Spleen (tissue), 11 donors: ENCODE data around the gene PARVB. TPM values are rescaled to one million over a fixed set of nuclear protein-coding genes. Genes with fewer than 3 reads are reported as not detected.
A peak's percentile ranks its signal among the peaks of the same experiment; 100 is the strongest.

Experiments used
- DNase-seq: peaks from one replicate; pipeline ENCODE4 v3.0.0-alpha.2; 2020
- H3K27ac ChIP-seq, 8 donors: fragments of 200-600 bp; sonication (generic) in 7 of 8; 1 replicate in 4 of 8; 2 replicates in 4 of 8; pipeline versions ENCODE4 v1.5.0 to v1.8.0; 2016 to 2021; ENCODE audit warnings: inconsistent platforms in 4 of 8, mild to moderate bottlenecking in 4 of 8, moderate library complexity in 1 of 8
- H3K27me3 ChIP-seq, 7 donors: fragments of 200-600 bp; sonication (generic) in 6 of 7; replicated peaks in 1 of 7; 1 replicate in 4 of 7; 2 replicates in 3 of 7; pipeline versions ENCODE4 v1.5.0 to v1.8.0; 2016 to 2021; ENCODE audit warnings: inconsistent platforms in 3 of 7, mild to moderate bottlenecking in 1 of 7
- H3K36me3 ChIP-seq, 6 donors: fragments of 200-600 bp; sonication (generic) in 5 of 6; 1 replicate in 4 of 6; 2 replicates in 2 of 6; pipeline versions ENCODE4 v1.5.0 to v1.8.0; 2016 to 2021; ENCODE audit warnings: inconsistent platforms in 2 of 6
- H3K4me1 ChIP-seq, 6 donors: fragments of 200-600 bp; sonication (generic) in 5 of 6; 1 replicate in 3 of 6; 2 replicates in 3 of 6; pipeline versions ENCODE4 v1.5.0 to v1.8.0; 2016 to 2021; ENCODE audit warnings: inconsistent platforms in 3 of 6
- H3K4me3 ChIP-seq, 8 donors: fragments of 200-600 bp; sonication (generic) in 7 of 8; 1 replicate in 4 of 8; 2 replicates in 4 of 8; pipeline versions ENCODE4 v1.5.0 to v1.8.0; 2016 to 2021; ENCODE audit warnings: inconsistent platforms in 4 of 8, mild to moderate bottlenecking in 4 of 8, moderate library complexity in 2 of 8
- H3K9me3 ChIP-seq, 8 donors: fragments of 200-600 bp; sonication (generic) in 7 of 8; 1 replicate in 4 of 8; 2 replicates in 4 of 8; pipeline versions ENCODE4 v1.5.0 to v1.8.0; 2016 to 2021; ENCODE audit warnings: inconsistent platforms in 4 of 8
- CTCF ChIP-seq, 11 experiments: fragments of 200-600 bp in 7 of 11; fragments of 450-650 bp in 4 of 11; sonication (generic) in 4 of 11; IDR thresholded peaks in 8 of 11; conservative IDR thresholded peaks in 3 of 11; 1 replicate in 7 of 11; 2 replicates in 4 of 11; pipeline versions ENCODE4 v1.4.0 to v1.8.0; 2016 to 2021; ENCODE audit warnings: antibody characterized with exemption in 11 of 11, inconsistent platforms in 4 of 11, mild to moderate bottlenecking in 1 of 11
- POLR2A ChIP-seq, 3 donors: fragments of 450-650 bp; IDR thresholded peaks; one replicate each; pipeline ENCODE4 v1.5.1; 2017; ENCODE audit warnings: antibody characterized with exemption in 3 of 3, mild to moderate bottlenecking in 1 of 3
- POLR2AphosphoS5 ChIP-seq, 3 donors: sonication (generic); formaldehyde crosslinking; IDR thresholded peaks; one replicate each; pipeline ENCODE4 v1.5.1; 2017; ENCODE audit warnings: antibody characterized with exemption in 3 of 3
- WGBS, 5 donors: extraction: QIAGEN DNeasy Blood & Tissue Kit in 3 of 5; methylation state at CpG; one replicate each; pipeline versions ENCODE4 v1.1.5 to v1.1.7; 2013 to 2018; 5-methylcytosine and 5-hydroxymethylcytosine counted together
- intact Hi-C: fragments of 100-400 bp; cut with DNase I; formaldehyde crosslinking; loops from one replicate; pipeline ENCODE4 v1.15.0; 2023; ENCODE audit warnings: low total_unique reads
- polyA plus RNA-seq, 3 donors: library from polyadenylated mRNA; stranded (reverse); fragments of 200-250 nt; gene quantifications; one replicate each; pipeline ENCODE4 v1.2.1, GENCODE V29; 2013
- total RNA-seq, 7 donors: library from RNA; depleted of rRNA in 3 of 7; stranded (reverse); fragments of >200 nt in 3 of 7; fragmentation: NEBNext Ultra II Directional in 4 of 7; extraction: Animal tissue kit (Norgen Biotek cat#: 25700) in 4 of 7; gene quantifications; one replicate each; pipeline versions ENCODE4 v1.1.0 to v1.2.1, GENCODE V29; 2016 to 2021
- donor health status: healthy with polysubstance abuse.
- donor health status: DM: no; HTN: no; CAD: no; lungs with moderate emphysema.
- donor health status: DM: no; HTN: no; CAD: no.
- donor health status: Bipolar disorder and iron deficiency.
- donor health status: healthy.
- donor health status: DM: no; HTN: no; CAD: no.
- donor health status: DM: yes; HTN: yes; CAD: no.

The PARVB gene
- total and polyA plus RNA-seq, 10 donors, result 24.0 to 61.9 (median 46.5) TPM

GRCh38 chr22:44186737-44187136, 162.6 kb downstream of the PARVB start:
- intact Hi-C loops, result no loop called here
- WGBS, 5 donors, result 80 to 92% (median 90%) methylated on average over 4 of the region's 4 CpGs

GRCh38 chr22:44187652-44188230, 163.6 kb downstream of the PARVB start:
- H3K27ac ChIP-seq, result no peak overlapping the region
- intact Hi-C loops, result no loop called here
- H3K4me1 ChIP-seq, result peaks cover 5 to 69% (median 36%) of the 10 kb centered on the region in 6 donors
- TF ChIP-seq POLR2AphosphoS5 (IDR thresholded peaks at IDR 0.05) (peak in 2 of 3 donors; percentile 1 to 54), POLR2A (IDR thresholded peaks at IDR 0.05) (no peak)
- no peak for DNase-seq
- H3K36me3 ChIP-seq, result peaks cover 0 to 92% (median 15%) of the 10 kb centered on the region in 6 donors
- peaks cover 0 to 9% (median 0%) of the 10 kb centered on the region in 7 donors for H3K27me3 ChIP-seq
- 93 to 97% (median 93%) methylated on average over 10 to 12 of the region's 12 CpGs for WGBS, 5 donors
- H3K4me3 ChIP-seq, result no peak overlapping the region
- H3K9me3 ChIP-seq, result no peaks in the 10 kb centered on the region

More at GRCh38 chr22:44186737-44187136, 162.6 kb downstream of the PARVB start:
- Histone ChIP-seq H3K9me3 (no peaks in the 10 kb centered on the region), H3K4me3 (no peak overlapping the region), H3K36me3 (peaks cover 0 to 82% (median 15%) of the 10 kb centered on the region in 6 donors), H3K27ac (no peak overlapping the region), H3K27me3 (peaks cover 0 to 18% (median 0%) of the 10 kb centered on the region in 7 donors), H3K4me1 (peaks cover 6 to 67% (median 36%) of the 10 kb centered on the region in 6 donors)
- no peak for DNase-seq
- TF ChIP-seq CTCF (IDR thresholded peaks at IDR 0.05 in 8 of 11, conservative IDR thresholded peaks at IDR 0.05 in 3 of 11) (no peak), POLR2A (IDR thresholded peaks at IDR 0.05) (no peak), POLR2AphosphoS5 (IDR thresholded peaks at IDR 0.05) (no peak)

- 88 to 97% (median 93%) methylated on average over 8 of the region's 8 CpGs for WGBS, 5 donors
- intact Hi-C loops, result no loop called here
These were observed 164.2 kb downstream of the PARVB start for GRCh38 chr22:44188316-44188715.

GRCh38 chr22:44188986-44189630, 165.0 kb downstream of the PARVB start:
- Histone ChIP-seq H3K4me3 (no peak overlapping the region), H3K9me3 (no peaks in the 10 kb centered on the region), H3K27ac (no peak overlapping the region), H3K4me1 (peaks cover 0 to 69% (median 30%) of the 10 kb centered on the region in 6 donors), H3K27me3 (peaks cover 0 to 4% (median 0%) of the 10 kb centered on the region in 7 donors), H3K36me3 (peaks cover 0 to 95% (median 17%) of the 10 kb centered on the region in 6 donors)
- intact Hi-C loops, result no loop called here
- WGBS, 5 donors, result 74 to 91% (median 81%) methylated on average over 12 of the region's 12 CpGs
- no peak for TF ChIP-seq POLR2A (IDR thresholded peaks at IDR 0.05)
- TF ChIP-seq POLR2AphosphoS5 (IDR thresholded peaks at IDR 0.05), result peak in 2 of 3 donors; percentile 2 to 68
- TF ChIP-seq CTCF (IDR thresholded peaks at IDR 0.05 in 8 of 11, conservative IDR thresholded peaks at IDR 0.05 in 3 of 11), result no peak
- DNase-seq, result peak; percentile 81

More at GRCh38 chr22:44188316-44188715, 164.2 kb downstream of the PARVB start:
- TF ChIP-seq POLR2A (IDR thresholded peaks at IDR 0.05) (no peak), POLR2AphosphoS5 (IDR thresholded peaks at IDR 0.05) (no peak), CTCF (IDR thresholded peaks at IDR 0.05 in 8 of 11, conservative IDR thresholded peaks at IDR 0.05 in 3 of 11) (no peak)
- H3K27ac ChIP-seq, result no peak overlapping the region
- no peak overlapping the region for H3K4me3 ChIP-seq
- H3K4me1 ChIP-seq, result peaks cover 0 to 69% (median 33%) of the 10 kb centered on the region in 6 donors
- peaks cover 0 to 5% (median 0%) of the 10 kb centered on the region in 7 donors for H3K27me3 ChIP-seq
- peaks cover 0 to 95% (median 16%) of the 10 kb centered on the region in 6 donors for H3K36me3 ChIP-seq
- H3K9me3 ChIP-seq, result no peaks in the 10 kb centered on the region
- no peak for DNase-seq
